Measurements from ENCODE around the gene ADCY2.

- no peak for TF ChIP-seq FOXM1 (IDR thresholded peaks at IDR 0.05; ENCODE audit: low read depth)
- TF ChIP-seq FOXM1 (CRISPR knock-in tag; IDR thresholded peaks at IDR 0.05; ENCODE audit: low read depth), result no peak
- no peak for TF ChIP-seq CC2D1A (IDR thresholded peaks at IDR 0.05)
- TF ChIP-seq ZBTB40 (IDR thresholded peaks at IDR 0.05), result no peak
- no peak for TF ChIP-seq ZBTB40 (CRISPR knock-in tag; IDR thresholded peaks at IDR 0.05)
- no peak for TF ChIP-seq SMC3 (conservative IDR thresholded peaks at IDR 0.05; ENCODE audit: insufficient read depth, low read depth, low read length)
- TF ChIP-seq NR2C2 (CRISPR knock-in tag; IDR thresholded peaks at IDR 0.05), result no peak
- no peak for TF ChIP-seq NR2C2 (tag; IDR thresholded peaks at IDR 0.05)
- TF ChIP-seq GABPB2 (CRISPR knock-in tag; conservative IDR thresholded peaks at IDR 0.05), result no peak
- TF ChIP-seq CHD2 (IDR thresholded peaks at IDR 0.05; ENCODE audit: low read depth, low read length), result no peak
- no peak for TF ChIP-seq RNF2 (IDR thresholded peaks at IDR 0.05)
These were observed 277.7 kb downstream of the ADCY2 start for GRCh38 chr5:7673658-7674057.

All from K562 (cell line).